GM23338 (cell line): ENCODE data around the gene COL8A1. TPM values are rescaled to one million over a fixed set of nuclear protein-coding genes. Genes with fewer than 3 reads are reported as not detected.

Experiments used
- ATAC-seq: fragments of 200-7000 bp; cut with Tn5 transposase; 3 replicates; pipeline ENCODE4 v1.9.1; 2020
- DNase-seq: peaks from one replicate; pipeline ENCODE4 v3.0.0-alpha.2; 2015; ENCODE audit warnings: low spot score
- H2AFZ ChIP-seq: fragments of 200-600 bp; sonication (generic); 2 replicates; pipeline ENCODE4 v1.8.0; 2016; ENCODE audit warnings: antibody characterized with exemption, mild to moderate bottlenecking, moderate library complexity
- H3F3A ChIP-seq: fragments of 200-600 bp; sonication (generic); replicated peaks from 2 replicates; pipeline ENCODE4 v1.8.0; 2017; ENCODE audit warnings: antibody characterized with exemption, mixed run types, low read depth
- H3K27ac ChIP-seq: fragments of 200-600 bp; sonication (generic); 2 replicates; pipeline ENCODE4 v1.6.1; 2016; ENCODE audit warnings: low read depth
- H3K27me3 ChIP-seq: fragments of 200-600 bp; sonication (generic); 2 replicates; pipeline ENCODE4 v1.8.0; 2016; ENCODE audit warnings: mild to moderate bottlenecking, mixed run types, moderate library complexity; ENCODE audit not compliant: insufficient read depth
- H3K36me3 ChIP-seq: fragments of 200-600 bp; sonication (generic); 2 replicates; pipeline ENCODE4 v1.8.0; 2016; ENCODE audit warnings: mild to moderate bottlenecking; ENCODE audit not compliant: insufficient read depth
- H3K4me1 ChIP-seq: fragments of 200-600 bp; sonication (generic); 2 replicates; pipeline ENCODE4 v1.8.0; 2016; ENCODE audit warnings: mild to moderate bottlenecking, moderate library complexity; ENCODE audit not compliant: insufficient read depth
- H3K4me2 ChIP-seq: fragments of 200-600 bp; sonication (generic); 2 replicates; pipeline ENCODE4 v1.7.1; 2017; ENCODE audit warnings: mixed run types
- H3K4me3 ChIP-seq: fragments of 200-600 bp; sonication (generic); 2 replicates; pipeline ENCODE4 v1.6.1; 2016; ENCODE audit warnings: mixed run types
- H3K79me2 ChIP-seq: fragments of 200-600 bp; sonication (generic); replicated peaks from 2 replicates; pipeline ENCODE4 v1.8.0; 2017; ENCODE audit warnings: mild to moderate bottlenecking; ENCODE audit not compliant: insufficient read depth
- H3K9me2 ChIP-seq: fragments of 200-600 bp; sonication (generic); 2 replicates; pipeline ENCODE4 v1.8.0; 2017; ENCODE audit not compliant: insufficient read depth
- H4K20me1 ChIP-seq: fragments of 200-600 bp; sonication (generic); replicated peaks from 2 replicates; pipeline ENCODE4 v1.8.0; 2017; ENCODE audit warnings: mild to moderate bottlenecking; ENCODE audit not compliant: insufficient read depth
- H3K27ac Mint-ChIP-seq: 2 replicates; pipeline ENCODE4 v1.8.0; 2020; ENCODE audit warnings: inconsistent platforms, mild to moderate bottlenecking, moderate library complexity, mixed read lengths
- H3K27me3 Mint-ChIP-seq: 3 replicates; pipeline ENCODE4 v1.8.0; 2022; ENCODE audit warnings: low read depth, mild to moderate bottlenecking, moderate library complexity, mixed read lengths, inconsistent platforms; ENCODE audit not compliant: insufficient read depth, poor library complexity
- H3K36me3 Mint-ChIP-seq: 3 replicates; pipeline ENCODE4 v1.8.0; 2021; ENCODE audit warnings: low read depth, mild to moderate bottlenecking, inconsistent platforms, moderate library complexity, mixed read lengths
- H3K4me1 Mint-ChIP-seq: 3 replicates; pipeline ENCODE4 v1.8.0; 2020; ENCODE audit warnings: mild to moderate bottlenecking, inconsistent platforms, mixed read lengths
- H3K4me3 Mint-ChIP-seq: 3 replicates; pipeline ENCODE4 v1.8.0; 2021; ENCODE audit warnings: moderate library complexity, mild to moderate bottlenecking, inconsistent platforms, mixed read lengths
- H3K9me3 Mint-ChIP-seq: 3 replicates; pipeline ENCODE4 v1.8.0; 2020; ENCODE audit warnings: moderate library complexity, mild to moderate bottlenecking, inconsistent platforms, mixed read lengths
- ETS1 ChIP-seq: IDR thresholded peaks from 2 replicates; pipeline ENCODE4 v1.6.1; 2016; ENCODE audit warnings: antibody characterized with exemption
- EZH2 ChIP-seq: fragments of 200-600 bp; sonication (generic); IDR thresholded peaks from one replicate; pipeline ENCODE4 v1.8.0; 2017; ENCODE audit warnings: antibody characterized with exemption, mild to moderate bottlenecking, low read depth; ENCODE audit not compliant: unreplicated experiment
- JUNB ChIP-seq: IDR thresholded peaks from one replicate; pipeline ENCODE4 v1.6.1; 2016; ENCODE audit warnings: antibody characterized with exemption; ENCODE audit not compliant: unreplicated experiment
- NANOG ChIP-seq: IDR thresholded peaks from 2 replicates; pipeline ENCODE4 v1.6.1; 2016; ENCODE audit warnings: antibody characterized with exemption, borderline replicate concordance
- POLR2AphosphoS5 ChIP-seq: IDR thresholded peaks from 2 replicates; pipeline ENCODE4 v1.6.1; 2016; ENCODE audit warnings: antibody characterized with exemption, low read depth
- REST ChIP-seq: IDR thresholded peaks from one replicate; pipeline ENCODE4 v1.6.1; 2018; ENCODE audit warnings: antibody characterized with exemption; ENCODE audit not compliant: unreplicated experiment
- STAT1 ChIP-seq: IDR thresholded peaks from one replicate; pipeline ENCODE4 v1.6.1; 2016; ENCODE audit warnings: antibody characterized with exemption; ENCODE audit not compliant: unreplicated experiment
- ZNF114 ChIP-seq: fragments of 250-450 bp; sonication (Bioruptor Pico); IDR thresholded peaks from 2 replicates; pipeline ENCODE4 v1.5.0; 2020; ENCODE audit warnings: mild to moderate bottlenecking, moderate library complexity
- ZNF331 ChIP-seq: fragments of 250-450 bp; sonication (Bioruptor Pico); IDR thresholded peaks from 2 replicates; pipeline ENCODE4 v1.5.0; 2020; ENCODE audit warnings: low read depth, mild to moderate bottlenecking, moderate library complexity
- polyA plus RNA-seq: library from polyadenylated mRNA; unstranded; fragments of >200 nt; fragmentation: Nextera tagmentation; extraction: Ambion mirVana; gene quantifications from 2 replicates; pipeline ENCODE4 v1.2.1, GENCODE V29; 2016
- total RNA-seq: library from RNA; depleted of rRNA; stranded (reverse); fragments of >200 nt; shearing (Covaris generic); gene quantifications from 2 replicates; pipeline ENCODE4 v1.2.3, GENCODE V29; 2014
- TF ChIP-seq, protein P1 (sequence below), 2 experiments: fragments of 200-600 bp in 1 of 2; sonication (generic) in 1 of 2; conservative IDR thresholded peaks; 2 replicates each; pipeline versions ENCODE4 v1.5.1 to v1.6.1; 2016 to 2017; ENCODE audit warnings: antibody characterized with exemption in 2 of 2, low read depth in 2 of 2, mild to moderate bottlenecking in 2 of 2, moderate library complexity in 1 of 2

Gene COL8A1
- total and polyA plus RNA-seq, 2 experiments from 2014 or later: 0.26 to 0.97 TPM

GRCh38 chr3:99762901-99763300 lies 124.5 kb downstream of the COL8A1 start (continued):
- TF ChIP-seq REST: no peak
- TF ChIP-seq ETS1: no peak

DNA sequence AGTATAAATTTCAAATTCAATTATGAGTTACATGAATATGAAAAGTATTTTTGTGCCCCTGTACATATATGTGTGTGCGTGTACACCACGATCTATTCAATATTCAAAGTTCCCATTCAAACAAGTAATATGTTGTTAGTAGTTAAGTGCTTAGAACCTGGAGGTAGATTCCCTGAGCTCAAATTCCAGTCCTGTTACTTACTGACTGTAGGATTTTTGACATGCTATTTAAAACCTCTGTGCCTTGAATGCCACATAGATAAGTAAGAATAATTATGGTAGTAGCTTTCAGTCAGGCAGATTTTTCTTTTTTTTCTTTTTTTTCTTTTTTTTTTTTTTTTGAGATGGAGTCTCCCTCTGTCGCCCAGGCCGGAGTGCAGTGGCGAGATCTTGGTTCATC lies 126.0 kb downstream of the COL8A1 start:
- peaks cover 3% of the 10 kb centered on the region; the same call in 2 of the 3 replicates for H3K4me1 Mint-ChIP-seq
- no peak for ATAC-seq
- H3K4me1 ChIP-seq: no peaks in the 10 kb centered on the region; the same call in 1 of the 2 replicates
- no peaks in the 10 kb centered on the region for H4K20me1 ChIP-seq
- H3K27ac Mint-ChIP-seq: no peak overlapping the region
- H3K4me3 Mint-ChIP-seq: no peak overlapping the region
- H3K27ac ChIP-seq: no peak overlapping the region
- no peak overlapping the region for H2AFZ ChIP-seq
- no peaks in the 10 kb centered on the region for H3K36me3 Mint-ChIP-seq
- no peaks in the 10 kb centered on the region for H3K36me3 ChIP-seq
- DNase-seq: no peak
- H3K9me2 ChIP-seq: peaks cover 8% of the 10 kb centered on the region
- H3K9me3 Mint-ChIP-seq: no peaks in the 10 kb centered on the region
- H3K4me3 ChIP-seq: no peak overlapping the region
- no peaks in the 10 kb centered on the region for H3K27me3 ChIP-seq
- H3F3A ChIP-seq: no peaks in the 10 kb centered on the region
- no peaks in the 10 kb centered on the region for H3K79me2 ChIP-seq
- H3K4me2 ChIP-seq: no peak overlapping the region
- no peaks in the 10 kb centered on the region for H3K27me3 Mint-ChIP-seq
- no peak for TF ChIP-seq EZH2
- no peak for TF ChIP-seq STAT1
- TF ChIP-seq, protein P1, sequence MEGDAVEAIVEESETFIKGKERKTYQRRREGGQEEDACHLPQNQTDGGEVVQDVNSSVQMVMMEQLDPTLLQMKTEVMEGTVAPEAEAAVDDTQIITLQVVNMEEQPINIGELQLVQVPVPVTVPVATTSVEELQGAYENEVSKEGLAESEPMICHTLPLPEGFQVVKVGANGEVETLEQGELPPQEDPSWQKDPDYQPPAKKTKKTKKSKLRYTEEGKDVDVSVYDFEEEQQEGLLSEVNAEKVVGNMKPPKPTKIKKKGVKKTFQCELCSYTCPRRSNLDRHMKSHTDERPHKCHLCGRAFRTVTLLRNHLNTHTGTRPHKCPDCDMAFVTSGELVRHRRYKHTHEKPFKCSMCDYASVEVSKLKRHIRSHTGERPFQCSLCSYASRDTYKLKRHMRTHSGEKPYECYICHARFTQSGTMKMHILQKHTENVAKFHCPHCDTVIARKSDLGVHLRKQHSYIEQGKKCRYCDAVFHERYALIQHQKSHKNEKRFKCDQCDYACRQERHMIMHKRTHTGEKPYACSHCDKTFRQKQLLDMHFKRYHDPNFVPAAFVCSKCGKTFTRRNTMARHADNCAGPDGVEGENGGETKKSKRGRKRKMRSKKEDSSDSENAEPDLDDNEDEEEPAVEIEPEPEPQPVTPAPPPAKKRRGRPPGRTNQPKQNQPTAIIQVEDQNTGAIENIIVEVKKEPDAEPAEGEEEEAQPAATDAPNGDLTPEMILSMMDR (conservative IDR thresholded peaks at IDR 0.05; ENCODE audit: low read depth in 2 of 2): no peak
- no peak for TF ChIP-seq ZNF331 (CRISPR knock-in tag)
- TF ChIP-seq NANOG: no peak
- TF ChIP-seq POLR2AphosphoS5: no peak
- TF ChIP-seq ETS1: no peak
- no peak for TF ChIP-seq REST
- no peak for TF ChIP-seq JUNB
- TF ChIP-seq ZNF114 (CRISPR knock-in tag): no peak
